H1 (cell line): ENCODE measurements around the gene PDE4B. TPM values are rescaled to one million over a fixed set of nuclear protein-coding genes. Genes with fewer than 3 reads are reported as not detected.

Experiments used
- CTCF ChIA-PET: fragments of 300-600 bp; sonication (Branson Sonifier 250); formaldehyde crosslinking; loops from one replicate; lab custom pipeline; 2021; ENCODE audit not compliant: partially characterized antibody; lab: Charles Lee
- POLR2A ChIA-PET: fragments of 300-600 bp; sonication (Branson Sonifier 250); formaldehyde crosslinking; loops from one replicate; lab custom pipeline; 2021; ENCODE audit warnings: inconsistent platforms; ENCODE audit not compliant: partially characterized antibody; lab: Charles Lee
- DNase-seq, 2 experiments: peaks; one replicate each; pipeline versions ENCODE4 v3.0.0 to v3.0.0-alpha.2; 2010 to 2022; ENCODE audit warnings: low spot score in 2 of 2, low read depth in 1 of 2, mixed read lengths in 1 of 2
- FAIRE-seq: peaks from 2 replicates; lab custom pipeline; 2011; peaks lifted over from hg19 to GRCh38; lab: Jason Lieb, UNC
- H2AFZ ChIP-seq: 2 replicates; pipeline ENCODE4 v1.8.1; 2012; ENCODE audit warnings: low read length, inconsistent platforms
- H2AK5ac ChIP-seq: 2 replicates; pipeline ENCODE4 v1.6.1; 2013; ENCODE audit warnings: low read depth, low read length
- H2BK120ac ChIP-seq: replicated peaks from 2 replicates; pipeline ENCODE3; 2013; ENCODE audit warnings: low read depth, low read length, inconsistent platforms
- H2BK12ac ChIP-seq: 2 replicates; pipeline ENCODE4 v1.6.1; 2013; ENCODE audit warnings: low read depth, low read length
- H2BK15ac ChIP-seq: 2 replicates; pipeline ENCODE4 v1.6.1; 2013; ENCODE audit warnings: low read length
- H2BK20ac ChIP-seq: 2 replicates; pipeline ENCODE4 v1.6.1; 2013; ENCODE audit warnings: low read length
- H2BK5ac ChIP-seq: 2 replicates; pipeline ENCODE4 v1.6.1; 2013; ENCODE audit warnings: low read depth, low read length
- H3K14ac ChIP-seq: 2 replicates; pipeline ENCODE4 v1.6.1; 2013; ENCODE audit warnings: inconsistent platforms; ENCODE audit not compliant: insufficient read length
- H3K18ac ChIP-seq: 2 replicates; pipeline ENCODE4 v1.6.1; 2013; ENCODE audit warnings: low read length; ENCODE audit errors: extremely low read depth
- H3K23ac ChIP-seq: 2 replicates; pipeline ENCODE4 v1.6.1; 2013; ENCODE audit warnings: inconsistent platforms; ENCODE audit not compliant: insufficient read length
- H3K23me2 ChIP-seq: 2 replicates; pipeline ENCODE4 v1.6.1; 2013; ENCODE audit warnings: low read depth, low read length
- H3K27ac ChIP-seq: 2 replicates; pipeline ENCODE4 v1.6.1; 2011; ENCODE audit warnings: low read depth, low read length, inconsistent platforms
- H3K27me3 ChIP-seq, 4 experiments: replicated peaks in 1 of 4; 1 replicate in 1 of 4; 2 replicates in 3 of 4; pipeline versions ENCODE4 v1.6.1 to v1.8.1; 2011 to 2013; ENCODE audit warnings: low read length in 3 of 4, mild to moderate bottlenecking in 3 of 4, inconsistent platforms in 2 of 4, mixed read lengths in 2 of 4, moderate library complexity in 1 of 4; ENCODE audit not compliant: control insufficient read depth in 3 of 4, insufficient read depth in 3 of 4; ENCODE audit errors: extremely low read depth in 1 of 4
- H3K36me3 ChIP-seq, 4 experiments: 2 replicates each; pipeline versions ENCODE4 v1.6.1 to v1.8.1; 2011 to 2013; ENCODE audit warnings: mild to moderate bottlenecking in 4 of 4, low read length in 3 of 4, moderate library complexity in 2 of 4, control low read depth in 1 of 4, inconsistent platforms in 1 of 4; ENCODE audit not compliant: insufficient read depth in 4 of 4, control insufficient read depth in 2 of 4
- H3K4ac ChIP-seq: replicated peaks from 2 replicates; pipeline ENCODE3; 2013; ENCODE audit warnings: low read length, low read depth, mixed read lengths, inconsistent platforms; ENCODE audit not compliant: insufficient read length
- H3K4me1 ChIP-seq, 4 experiments: replicated peaks in 1 of 4; 1 replicate in 1 of 4; 2 replicates in 3 of 4; pipeline versions ENCODE4 v1.6.1 to v1.8.1; 2011 to 2013; ENCODE audit warnings: low read length in 3 of 4, inconsistent platforms in 2 of 4, mixed read lengths in 1 of 4; ENCODE audit not compliant: insufficient read depth in 4 of 4, control insufficient read depth in 3 of 4
- H3K4me2 ChIP-seq, 2 experiments: 2 replicates each; pipeline versions ENCODE4 v1.6.1 to v1.8.1; 2011 to 2013; ENCODE audit warnings: low read depth in 2 of 2, low read length in 2 of 2, control low read depth in 1 of 2, inconsistent platforms in 1 of 2, mild to moderate bottlenecking in 1 of 2; ENCODE audit not compliant: insufficient read depth in 1 of 2
- H3K4me3 ChIP-seq, 4 experiments: fragments of 200-600, 300-600 bp in 1 of 4; sonication (generic), shearing (Covaris generic), sonication (Bioruptor Twin) in 1 of 4; 2 replicates each; pipeline versions ENCODE4 v1.5.1 to v1.8.1; 2011 to 2016; ENCODE audit warnings: low read length in 4 of 4, low read depth in 3 of 4, control low read depth in 2 of 4, inconsistent platforms in 2 of 4, mild to moderate bottlenecking in 2 of 4, mixed read lengths in 1 of 4, moderate library complexity in 1 of 4; ENCODE audit not compliant: insufficient read depth in 2 of 4; ENCODE audit errors: extremely low read depth in 1 of 4
- H3K56ac ChIP-seq: replicated peaks from 2 replicates; pipeline ENCODE3; 2013; ENCODE audit warnings: low read depth, mild to moderate bottlenecking, mixed read lengths, low read length, inconsistent platforms; ENCODE audit not compliant: insufficient read length
- H3K79me1 ChIP-seq: 2 replicates; pipeline ENCODE4 v1.6.1; 2013; ENCODE audit warnings: low read depth, low read length, control low read depth
- H3K79me2 ChIP-seq, 2 experiments: 2 replicates each; pipeline versions ENCODE4 v1.6.1 to v1.8.1; 2012 to 2013; ENCODE audit warnings: low read length in 2 of 2, mild to moderate bottlenecking in 2 of 2, inconsistent platforms in 1 of 2; ENCODE audit not compliant: insufficient read depth in 2 of 2, control insufficient read depth in 1 of 2
- H3K9ac ChIP-seq, 4 experiments: replicated peaks in 1 of 4; 1 replicate in 1 of 4; 2 replicates in 3 of 4; pipeline versions ENCODE4 v1.6.1 to v1.8.1; 2011 to 2013; ENCODE audit warnings: low read depth in 3 of 4, low read length in 3 of 4, control low read depth in 2 of 4, mild to moderate bottlenecking in 2 of 4, moderate library complexity in 2 of 4, inconsistent platforms in 1 of 4; ENCODE audit errors: extremely low read depth in 1 of 4
- H3K9me3 ChIP-seq, 2 experiments: 2 replicates each; pipeline versions ENCODE4 v1.6.1 to v1.8.1; 2012 to 2013; ENCODE audit warnings: mild to moderate bottlenecking in 2 of 2, moderate library complexity in 2 of 2, control low read depth in 1 of 2, inconsistent platforms in 1 of 2, low read depth in 1 of 2, low read length in 1 of 2, mixed read lengths in 1 of 2; ENCODE audit not compliant: insufficient read depth in 2 of 2
- H4K20me1 ChIP-seq, 2 experiments: replicated peaks in 1 of 2; 2 replicates each; pipeline versions ENCODE3 to v1.8.1; 2011 to 2013; ENCODE audit warnings: inconsistent platforms in 2 of 2, low read length in 2 of 2, mild to moderate bottlenecking in 1 of 2; ENCODE audit not compliant: insufficient read depth in 2 of 2, control insufficient read depth in 1 of 2
- H4K5ac ChIP-seq: 2 replicates; pipeline ENCODE4 v1.6.1; 2013; ENCODE audit warnings: low read length, low read depth, mixed read lengths, inconsistent platforms; ENCODE audit not compliant: insufficient read length
- H4K8ac ChIP-seq: 2 replicates; pipeline ENCODE4 v1.8.0; 2013; ENCODE audit warnings: mild to moderate bottlenecking, moderate library complexity, low read length, inconsistent platforms; ENCODE audit not compliant: insufficient read depth; ENCODE audit errors: extremely low read depth
- H4K91ac ChIP-seq: replicated peaks from 2 replicates; pipeline ENCODE3; 2013; ENCODE audit warnings: low read length, mixed read lengths, inconsistent platforms; ENCODE audit not compliant: insufficient read length
- CBX5 ChIP-seq: fragments of 300-800, 300-1000 bp; sonication (generic); IDR thresholded peaks from 2 replicates; pipeline ENCODE4 v1.7.1; 2016; ENCODE audit warnings: antibody characterized with exemption, low read length, low read depth
- CTBP2 ChIP-seq: IDR thresholded peaks from 2 replicates; pipeline ENCODE4 v1.7.0; 2011; ENCODE audit warnings: borderline replicate concordance, mild to moderate bottlenecking, moderate library complexity, mixed read lengths, low read length; ENCODE audit not compliant: insufficient read depth, insufficient read length
- E2F6 ChIP-seq: IDR thresholded peaks from 2 replicates; pipeline ENCODE4 v1.6.1; 2012; ENCODE audit warnings: inconsistent platforms
- KDM1A ChIP-seq: fragments of 200-600, 300-600 bp; sonication (generic); IDR thresholded peaks from 2 replicates; pipeline ENCODE4 v1.7.1; 2016; ENCODE audit warnings: mild to moderate bottlenecking, low read length, borderline replicate concordance
- RNF2 ChIP-seq: fragments of 200-900, 300-1000 bp; sonication (generic); IDR thresholded peaks from 2 replicates; pipeline ENCODE4 v1.7.1; 2016; ENCODE audit warnings: borderline replicate concordance, low read depth, mild to moderate bottlenecking, antibody characterized with exemption, low read length; ENCODE audit not compliant: poor library complexity, severe bottlenecking; ENCODE audit errors: missing control alignments
- SAP30 ChIP-seq: fragments of 300-600 bp; sonication (generic); IDR thresholded peaks from 2 replicates; pipeline ENCODE4 v1.7.1; 2012; ENCODE audit warnings: low read length, moderate library complexity, mild to moderate bottlenecking, inconsistent platforms; ENCODE audit not compliant: insufficient read depth, insufficient replicate concordance
- SUZ12 ChIP-seq: fragments of 200-600 bp; sonication (generic); IDR thresholded peaks from 2 replicates; pipeline ENCODE4 v1.6.1; 2012; ENCODE audit warnings: mild to moderate bottlenecking, inconsistent platforms, low read length, moderate library complexity, mixed read lengths
- ZNF274 ChIP-seq: IDR thresholded peaks from 2 replicates; pipeline ENCODE4 v1.7.0; 2012; ENCODE audit warnings: low read length, borderline replicate concordance; ENCODE audit errors: extremely low read depth
- WGBS, 2 experiments: shearing (Covaris generic) in 1 of 2; methylation state at CpG; one replicate each; pipeline versions ENCODE4 v1.1.6 to v1.1.7; 2013 to 2015; ENCODE audit warnings: low lambda C conversion rate in 2 of 2, mixed read lengths in 2 of 2, inconsistent platforms in 1 of 2, low coverage in 1 of 2, missing lambda C conversion rate in 1 of 2; ENCODE audit not compliant: insufficient replicate concordance in 2 of 2, insufficient coverage in 1 of 2, insufficient read length in 1 of 2; ENCODE audit errors: extremely low coverage in 1 of 2, missing lambda C conversion rate in 1 of 2; 5-methylcytosine and 5-hydroxymethylcytosine counted together
- polyA plus RNA-seq, 7 experiments: library from polyadenylated mRNA; depleted of rRNA in 3 of 7; stranded (reverse) in 5 of 7; unstranded in 2 of 7; fragments of >200 nt in 5 of 7; fragments of 200-250 nt in 2 of 7; gene quantifications; 1 replicate in 5 of 7; 2 replicates in 1 of 7; 4 replicates in 1 of 7; pipeline versions ENCODE4 v1.2.1 to v1.2.3, GENCODE V29; 2011 to 2013; ENCODE audit warnings: missing spikeins in 2 of 7, mixed read lengths in 2 of 7
- total RNA-seq: library from RNA; stranded (reverse); fragmentation: NEBNext Ultra II Directional; extraction: Animal tissue kit (Norgen Biotek cat#: 25700); gene quantifications from 2 replicates; pipeline ENCODE4 v1.2.1, GENCODE V29; 2021
- TF ChIP-seq, protein P1 (sequence below): IDR thresholded peaks from 2 replicates; pipeline ENCODE4 v1.6.1; 2012; ENCODE audit warnings: low read length, inconsistent platforms

The PDE4B gene
- total and polyA plus RNA-seq, 2 of the 8 experiments (the other 6 are each of a cell fraction or from before 2014, with no cell fraction given): 5.0 to 15.1 TPM

DNA sequence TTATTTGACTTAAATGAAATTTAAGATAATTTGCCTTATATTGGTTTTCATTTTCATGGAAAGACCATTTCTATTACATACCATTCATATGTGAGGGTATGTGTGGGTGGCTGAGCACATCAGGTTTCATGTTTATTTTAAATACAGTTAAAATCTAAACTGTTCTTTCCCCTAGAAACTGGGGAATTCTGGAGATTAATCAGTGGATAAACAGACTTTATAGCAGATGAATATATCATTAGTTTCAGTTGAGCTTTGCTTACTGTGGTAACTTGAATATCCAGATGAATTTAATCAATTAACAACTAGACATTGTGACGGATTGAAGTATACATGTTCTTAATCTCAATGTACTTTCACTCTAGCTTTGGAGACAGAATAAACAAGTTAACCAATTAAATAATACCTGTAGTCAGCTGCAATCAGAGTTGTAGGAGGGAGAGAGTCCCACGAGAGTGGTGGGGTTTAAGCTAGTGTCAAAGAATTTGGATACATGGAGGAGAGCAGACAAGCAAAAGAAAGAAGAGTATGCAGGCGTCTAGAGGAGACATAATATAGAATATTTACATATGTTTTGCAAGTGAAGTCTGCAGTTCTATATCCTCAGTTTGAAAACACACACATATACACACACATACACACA, 97.6 kb downstream of the PDE4B start:
- no peaks in the 10 kb centered on the region; the same call in 1 of the 2 replicates for H3K23me2 ChIP-seq
- H3K9me3 ChIP-seq: no peaks in the 10 kb centered on the region
- no peak overlapping the region for H3K56ac ChIP-seq
- H4K8ac ChIP-seq: no peak overlapping the region
- no peak overlapping the region for H3K18ac ChIP-seq
- POLR2A ChIA-PET: no interaction called here
- FAIRE-seq: no peak
- CTCF ChIA-PET: interaction anchor here (1.0 kb wide), 1 partner anchor 11 kb away, joined by 3 read pairs; no protein-coding TSS in a partner anchor
- H3K23ac ChIP-seq: no peak overlapping the region
- no peaks in the 10 kb centered on the region for H3K79me2 ChIP-seq
- H2BK20ac ChIP-seq: no peak overlapping the region
- no peak overlapping the region for H4K5ac ChIP-seq
- no peaks in the 10 kb centered on the region for H3K27me3 ChIP-seq
- H4K20me1 ChIP-seq: no peaks in the 10 kb centered on the region
- H2BK120ac ChIP-seq: no peak overlapping the region
- H3K4me1 ChIP-seq: no peaks in the 10 kb centered on the region
- H4K91ac ChIP-seq: no peak overlapping the region
- H3K4me3 ChIP-seq: no peak overlapping the region
- H3K36me3 ChIP-seq: no peaks in the 10 kb centered on the region
- H3K27ac ChIP-seq: no peak overlapping the region
- H3K14ac ChIP-seq: no peak overlapping the region
- no peak for DNase-seq
- H2BK5ac ChIP-seq: no peak overlapping the region
- no peak overlapping the region for H3K9ac ChIP-seq
- H2BK15ac ChIP-seq: no peak overlapping the region
- H3K4me2 ChIP-seq: no peak overlapping the region
- 50% methylated on average over 3 of the region's 3 CpGs; no CpG with 5 or more reads in 1 of the 2 experiments for WGBS, 2 experiments
- no peak overlapping the region for H2AK5ac ChIP-seq
- no peak overlapping the region for H2BK12ac ChIP-seq
- no peak overlapping the region for H2AFZ ChIP-seq
- no peak overlapping the region for H3K4ac ChIP-seq
- H3K79me1 ChIP-seq: no peaks in the 10 kb centered on the region
- TF ChIP-seq SAP30 (no peak), KDM1A (no peak), ZNF274 (no peak), CBX5 (no peak), CTBP2 (no peak), E2F6 (no peak), SUZ12 (no peak), RNF2 (no peak)
- TF ChIP-seq, protein P1, sequence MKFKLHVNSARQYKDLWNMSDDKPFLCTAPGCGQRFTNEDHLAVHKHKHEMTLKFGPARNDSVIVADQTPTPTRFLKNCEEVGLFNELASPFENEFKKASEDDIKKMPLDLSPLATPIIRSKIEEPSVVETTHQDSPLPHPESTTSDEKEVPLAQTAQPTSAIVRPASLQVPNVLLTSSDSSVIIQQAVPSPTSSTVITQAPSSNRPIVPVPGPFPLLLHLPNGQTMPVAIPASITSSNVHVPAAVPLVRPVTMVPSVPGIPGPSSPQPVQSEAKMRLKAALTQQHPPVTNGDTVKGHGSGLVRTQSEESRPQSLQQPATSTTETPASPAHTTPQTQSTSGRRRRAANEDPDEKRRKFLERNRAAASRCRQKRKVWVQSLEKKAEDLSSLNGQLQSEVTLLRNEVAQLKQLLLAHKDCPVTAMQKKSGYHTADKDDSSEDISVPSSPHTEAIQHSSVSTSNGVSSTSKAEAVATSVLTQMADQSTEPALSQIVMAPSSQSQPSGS: no peak
